ENCODE results near the gene CEP70.

- TF ChIP-seq CTCF (IDR thresholded peaks at IDR 0.05): peak in 5 of 6 experiments; percentile 17 to 59 (median 46)
- no peak for TF ChIP-seq POLR2A (IDR thresholded peaks at IDR 0.05)
Measured at GRCh38 chr3:138479438-138479863, 114.6 kb downstream of the CEP70 start.
